ENCODE measurements around the gene SMARCD3.

SMARCD3 gene

DNA sequence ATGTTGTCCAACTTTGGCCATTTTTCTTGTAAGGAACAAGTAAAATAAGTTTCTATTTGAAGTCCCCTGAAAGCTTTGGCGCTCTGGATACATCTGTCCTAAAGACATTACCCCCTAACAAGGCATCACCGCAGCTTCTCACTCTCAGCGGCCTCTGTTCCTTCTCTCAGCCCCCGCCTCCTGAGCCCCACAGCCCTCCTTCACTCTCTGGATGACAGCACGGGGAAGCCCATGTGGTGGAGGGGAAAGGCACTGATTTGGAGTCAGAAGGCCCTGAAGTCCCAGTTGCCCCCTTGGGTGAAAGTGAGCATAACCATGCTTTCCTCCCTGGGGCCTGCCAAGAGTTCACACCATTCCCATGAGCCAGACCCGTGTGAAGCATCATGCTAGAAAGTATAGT is 42.8 kb downstream of the SMARCD3 start:
- H2AFZ ChIP-seq (ENCODE audit: low read length), result no peak overlapping the region
- no peaks in the 10 kb centered on the region for H3K36me3 ChIP-seq (ENCODE audit: insufficient read depth, low read length)
- no peak overlapping the region for H3K4me2 ChIP-seq (ENCODE audit: low read length)
- H3K27me3 ChIP-seq (ENCODE audit: insufficient read depth, low read length), result no peaks in the 10 kb centered on the region
- TF ChIP-seq, protein P1, sequence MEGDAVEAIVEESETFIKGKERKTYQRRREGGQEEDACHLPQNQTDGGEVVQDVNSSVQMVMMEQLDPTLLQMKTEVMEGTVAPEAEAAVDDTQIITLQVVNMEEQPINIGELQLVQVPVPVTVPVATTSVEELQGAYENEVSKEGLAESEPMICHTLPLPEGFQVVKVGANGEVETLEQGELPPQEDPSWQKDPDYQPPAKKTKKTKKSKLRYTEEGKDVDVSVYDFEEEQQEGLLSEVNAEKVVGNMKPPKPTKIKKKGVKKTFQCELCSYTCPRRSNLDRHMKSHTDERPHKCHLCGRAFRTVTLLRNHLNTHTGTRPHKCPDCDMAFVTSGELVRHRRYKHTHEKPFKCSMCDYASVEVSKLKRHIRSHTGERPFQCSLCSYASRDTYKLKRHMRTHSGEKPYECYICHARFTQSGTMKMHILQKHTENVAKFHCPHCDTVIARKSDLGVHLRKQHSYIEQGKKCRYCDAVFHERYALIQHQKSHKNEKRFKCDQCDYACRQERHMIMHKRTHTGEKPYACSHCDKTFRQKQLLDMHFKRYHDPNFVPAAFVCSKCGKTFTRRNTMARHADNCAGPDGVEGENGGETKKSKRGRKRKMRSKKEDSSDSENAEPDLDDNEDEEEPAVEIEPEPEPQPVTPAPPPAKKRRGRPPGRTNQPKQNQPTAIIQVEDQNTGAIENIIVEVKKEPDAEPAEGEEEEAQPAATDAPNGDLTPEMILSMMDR (IDR thresholded peaks at IDR 0.05; ENCODE audit: low read length), result no peak
- TF ChIP-seq EZH2 (IDR thresholded peaks at IDR 0.05; ENCODE audit: borderline replicate concordance, low read length), result no peak
- H3F3A ChIP-seq (ENCODE audit: insufficient read depth, low read length), result no peaks in the 10 kb centered on the region
- no peaks in the 10 kb centered on the region for H4K20me1 ChIP-seq (ENCODE audit: insufficient read depth, low read length)
- H3K4me1 ChIP-seq (ENCODE audit: insufficient read depth, low read length, severe bottlenecking), result no peaks in the 10 kb centered on the region
- H3K9me2 ChIP-seq (ENCODE audit: low read depth, low read length), result no peaks in the 10 kb centered on the region
- no peak overlapping the region for H3K27ac ChIP-seq (ENCODE audit: low read depth, low read length, poor library complexity, severe bottlenecking)
- H3K79me2 ChIP-seq (ENCODE audit: insufficient read depth, low read length), result no peaks in the 10 kb centered on the region
- H3K9ac ChIP-seq (ENCODE audit: low read length), result no peak overlapping the region
- no peaks in the 10 kb centered on the region for H3K9me3 ChIP-seq (ENCODE audit: low read length)
- H3K4me3 ChIP-seq (ENCODE audit: low read depth, low read length, poor library complexity, severe bottlenecking), result no peak overlapping the region

DNA sequence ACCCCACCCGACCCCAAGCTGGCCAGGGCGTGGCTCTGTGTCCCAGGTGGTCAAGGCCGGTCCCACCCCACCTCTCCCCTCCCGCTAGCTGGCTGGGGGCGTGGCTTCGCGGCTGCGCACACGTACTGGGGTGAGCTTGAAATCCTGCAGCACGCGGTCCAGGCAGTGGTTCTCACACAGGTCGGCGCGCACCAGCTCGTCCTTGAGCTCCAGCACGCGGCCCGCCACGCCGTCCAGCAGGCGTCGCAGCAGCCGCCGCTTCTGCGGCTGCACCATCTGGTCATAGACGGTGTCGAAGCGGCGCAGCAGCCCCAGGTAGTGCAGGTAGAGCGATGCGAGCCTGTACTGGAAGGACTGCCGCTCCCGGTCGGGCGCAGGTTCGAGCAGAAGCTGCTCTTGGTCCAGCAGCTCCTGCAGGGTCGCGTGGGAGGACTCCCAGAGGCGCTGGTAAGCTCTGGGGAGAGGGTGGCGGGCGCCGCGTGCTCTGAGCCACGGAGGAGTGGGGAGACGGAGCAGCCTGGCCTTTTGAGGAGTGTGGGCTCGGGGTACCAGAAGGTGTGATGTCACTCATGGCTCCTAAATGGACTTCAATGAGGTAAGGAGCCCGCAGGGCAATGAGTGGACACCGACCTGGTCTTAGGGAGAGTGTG is 44.0 kb downstream of the SMARCD3 start:
- Histone ChIP-seq H3F3A (ENCODE audit: insufficient read depth, low read length) (no peaks in the 10 kb centered on the region), H3K27me3 (ENCODE audit: insufficient read depth, low read length) (no peaks in the 10 kb centered on the region), H4K20me1 (ENCODE audit: insufficient read depth, low read length) (no peaks in the 10 kb centered on the region), H3K9me3 (ENCODE audit: low read length) (no peaks in the 10 kb centered on the region), H3K9me2 (ENCODE audit: low read depth, low read length) (no peaks in the 10 kb centered on the region), H3K9ac (ENCODE audit: low read length) (no peak overlapping the region), H3K36me3 (ENCODE audit: insufficient read depth, low read length) (no peaks in the 10 kb centered on the region), H3K4me2 (ENCODE audit: low read length) (no peak overlapping the region), H3K4me3 (ENCODE audit: low read depth, low read length, poor library complexity, severe bottlenecking) (no peak overlapping the region), H3K27ac (ENCODE audit: low read depth, low read length, poor library complexity, severe bottlenecking) (no peak overlapping the region), H3K79me2 (ENCODE audit: insufficient read depth, low read length) (no peaks in the 10 kb centered on the region), H3K4me1 (ENCODE audit: insufficient read depth, low read length, severe bottlenecking) (no peaks in the 10 kb centered on the region), H2AFZ (ENCODE audit: low read length) (no peak overlapping the region)
- TF ChIP-seq, protein P1 (IDR thresholded peaks at IDR 0.05; ENCODE audit: low read length), result no peak
- TF ChIP-seq EZH2 (IDR thresholded peaks at IDR 0.05; ENCODE audit: borderline replicate concordance, low read length), result no peak

GRCh38 chr7:151202836-151203235 is 45.7 kb downstream of the SMARCD3 start:
- no peak overlapping the region for H3K4me3 ChIP-seq (ENCODE audit: low read depth, low read length, poor library complexity, severe bottlenecking)
- no peaks in the 10 kb centered on the region for H3K27me3 ChIP-seq (ENCODE audit: insufficient read depth, low read length)
- no peaks in the 10 kb centered on the region for H3K9me3 ChIP-seq (ENCODE audit: low read length)
- H3K4me1 ChIP-seq (ENCODE audit: insufficient read depth, low read length, severe bottlenecking), result no peaks in the 10 kb centered on the region
- H3K9me2 ChIP-seq (ENCODE audit: low read depth, low read length), result no peaks in the 10 kb centered on the region
- no peaks in the 10 kb centered on the region for H3F3A ChIP-seq (ENCODE audit: insufficient read depth, low read length)
- H3K4me2 ChIP-seq (ENCODE audit: low read length), result no peak overlapping the region
- H3K9ac ChIP-seq (ENCODE audit: low read length), result no peak overlapping the region
- H2AFZ ChIP-seq (ENCODE audit: low read length), result no peak overlapping the region
- no peaks in the 10 kb centered on the region for H3K36me3 ChIP-seq (ENCODE audit: insufficient read depth, low read length)
- H3K79me2 ChIP-seq (ENCODE audit: insufficient read depth, low read length), result no peaks in the 10 kb centered on the region
- no peaks in the 10 kb centered on the region for H4K20me1 ChIP-seq (ENCODE audit: insufficient read depth, low read length)
- TF ChIP-seq EZH2 (IDR thresholded peaks at IDR 0.05; ENCODE audit: borderline replicate concordance, low read length), result no peak
- TF ChIP-seq, protein P1 (IDR thresholded peaks at IDR 0.05; ENCODE audit: low read length), result no peak
- H3K27ac ChIP-seq (ENCODE audit: low read depth, low read length, poor library complexity, severe bottlenecking), result no peak overlapping the region
